Astrocyte of the spinal cord (primary cell): Measurements from ENCODE around the gene ADAMTS18.

ENCODE experiments used
- DNase-seq: peaks from one replicate; pipeline ENCODE4 v3.0.0; 2011; ENCODE audit warnings: low read depth, low spot score
- H3K4me3 ChIP-seq: 2 replicates; pipeline ENCODE4 v1.5.1; 2011; ENCODE audit warnings: low read depth, mild to moderate bottlenecking, low read length, moderate library complexity
- CTCF ChIP-seq: IDR thresholded peaks from 2 replicates; pipeline ENCODE4 v1.5.1; 2012; ENCODE audit warnings: low read depth, mild to moderate bottlenecking, low read length, inconsistent platforms
- in situ Hi-C: cut with HindIII; loops from 2 replicates; pipeline ENCODE4 v1.10.0; 2017; ENCODE audit warnings: low sequenced_read_pairs

The ADAMTS18 gene

GRCh38 chr16:77308163-77308561 lies 126.7 kb downstream of the ADAMTS18 start:
- in situ Hi-C loops = no loop called here
- TF ChIP-seq CTCF = no peak
- peak; percentile 50 for DNase-seq
- H3K4me3 ChIP-seq = no peak overlapping the region

GRCh38 chr16:77307426-77308162 lies 127.2 kb downstream of the ADAMTS18 start:
- H3K4me3 ChIP-seq = no peak overlapping the region
- in situ Hi-C loops = no loop called here
- no peak for DNase-seq
- no peak for TF ChIP-seq CTCF

- no peak for TF ChIP-seq CTCF
- peak; percentile 55 for DNase-seq
- no peak overlapping the region for H3K4me3 ChIP-seq
- in situ Hi-C loops = no loop called here
Observed at GRCh38 chr16:77306075-77306474, 128.8 kb downstream of the ADAMTS18 start.

- no peak overlapping the region for H3K4me3 ChIP-seq
- TF ChIP-seq CTCF = no peak
- in situ Hi-C loops = no loop called here
- no peak for DNase-seq
Observed at GRCh38 chr16:77304877-77305276, 130.0 kb downstream of the ADAMTS18 start.

- no peak for TF ChIP-seq CTCF
- no peak for DNase-seq
- in situ Hi-C loops = no loop called here
- H3K4me3 ChIP-seq = no peak overlapping the region
Observed at GRCh38 chr16:77304134-77304533, 130.7 kb downstream of the ADAMTS18 start.

- H3K4me3 ChIP-seq = no peak overlapping the region
- no peak for TF ChIP-seq CTCF
- DNase-seq = no peak
- in situ Hi-C loops = no loop called here
Observed at GRCh38 chr16:77302674-77303073, 132.2 kb downstream of the ADAMTS18 start.
